Measurements from ENCODE around the gene CEP192. TPM values are rescaled to one million over a fixed set of nuclear protein-coding genes. Genes with fewer than 3 reads are reported as not detected.

Gene CEP192
- total RNA-seq, 1 donor from 2014 or later: 25.6 TPM

- no peak for ATAC-seq
- DNase-seq (ENCODE audit: missing footprints): no peak
- intact Hi-C loops (cut with DNase I): no loop called here
Observed at GRCh38 chr18:13120983-13121441, 129.8 kb downstream of the CEP192 start.

GRCh38 chr18:13124411-13124810, 133.2 kb downstream of the CEP192 start:
- intact Hi-C loops (cut with DNase I): no loop called here
- ATAC-seq (no peak), DNase-seq (ENCODE audit: missing footprints) (no peak)

GRCh38 chr18:13125191-13125590, 134.0 kb downstream of the CEP192 start:
- ATAC-seq: no peak
- intact Hi-C loops (cut with DNase I): no loop called here
- no peak for DNase-seq (ENCODE audit: missing footprints)

- intact Hi-C loops (cut with DNase I): no loop called here
- DNase-seq (ENCODE audit: missing footprints) (no peak), ATAC-seq (no peak)
Observed at GRCh38 chr18:13126966-13127598, 135.9 kb downstream of the CEP192 start.

GRCh38 chr18:13131283-13131682, 140.1 kb downstream of the CEP192 start:
- ATAC-seq (no peak), DNase-seq (ENCODE audit: missing footprints) (no peak)
- intact Hi-C loops (cut with DNase I): no loop called here

- ATAC-seq (no peak), DNase-seq (ENCODE audit: missing footprints) (no peak)
- intact Hi-C loops (cut with DNase I): no loop called here
Observed at GRCh38 chr18:13134551-13135401, 143.6 kb downstream of the CEP192 start.

- ATAC-seq: peak; percentile 43
Observed at GRCh38 chr18:13136056-13136903, 145.1 kb downstream of the CEP192 start.

GRCh38 chr18:13136904-13137669, 145.9 kb downstream of the CEP192 start:
- intact Hi-C loops (cut with DNase I): no loop called here
- DNase-seq (ENCODE audit: missing footprints): peak; percentile 77
- peak; percentile 54 for ATAC-seq

More at GRCh38 chr18:13136056-13136903, 145.1 kb downstream of the CEP192 start:
- no peak for DNase-seq (ENCODE audit: missing footprints)
- intact Hi-C loops (cut with DNase I): no loop called here

GRCh38 chr18:13137670-13138419, 146.7 kb downstream of the CEP192 start:
- ATAC-seq (peak; percentile 83), DNase-seq (ENCODE audit: missing footprints) (peak; percentile 72)
- intact Hi-C loops (cut with DNase I): no loop called here

GRCh38 chr18:13138420-13139139, 147.4 kb downstream of the CEP192 start:
- intact Hi-C loops (cut with DNase I): no loop called here

GRCh38 chr18:13139885-13140450, 148.8 kb downstream of the CEP192 start:
- intact Hi-C loops (cut with DNase I): no loop called here
- ATAC-seq: no peak
- DNase-seq (ENCODE audit: missing footprints): no peak

More at GRCh38 chr18:13138420-13139139, 147.4 kb downstream of the CEP192 start:
- DNase-seq (ENCODE audit: missing footprints): no peak
- no peak for ATAC-seq

GRCh38 chr18:13141209-13141608, 150.0 kb downstream of the CEP192 start:
- ATAC-seq: no peak
- intact Hi-C loops (cut with DNase I): no loop called here
- DNase-seq (ENCODE audit: missing footprints): no peak

GRCh38 chr18:13145636-13146190, 154.6 kb downstream of the CEP192 start:
- ATAC-seq: no peak
- no peak for DNase-seq (ENCODE audit: missing footprints)
- intact Hi-C loops (cut with DNase I): no loop called here

- intact Hi-C loops (cut with DNase I): no loop called here
- no peak for ATAC-seq
- peak; percentile 57 for DNase-seq (ENCODE audit: missing footprints)
Observed at GRCh38 chr18:13147130-13147529, 156.0 kb downstream of the CEP192 start.

GRCh38 chr18:13151656-13152055, 160.5 kb downstream of the CEP192 start:
- DNase-seq (ENCODE audit: missing footprints) (no peak), ATAC-seq (no peak)
- intact Hi-C loops (cut with DNase I): no loop called here

- intact Hi-C loops (cut with DNase I): loop anchor here (5.0 kb wide), 1 partner anchor 46 kb away; no protein-coding TSS in a partner anchor
- DNase-seq (ENCODE audit: missing footprints) (no peak), ATAC-seq (no peak)
Observed at GRCh38 chr18:13158428-13158827, 167.3 kb downstream of the CEP192 start.
